Measurements from ENCODE around the gene SH3GLB2.
A peak's percentile ranks its signal among the peaks of the same experiment; 100 is the strongest.

SH3GLB2 gene

GRCh38 chr9:128995791-128996190, 32.3 kb downstream of the SH3GLB2 start:
- no peak for TF ChIP-seq CTCF (IDR thresholded peaks at IDR 0.05)
- Histone ChIP-seq H3K27ac (no peak overlapping the region), H3K4me3 (no peak overlapping the region)
- DNase-seq (ENCODE audit: low spot score) = no peak

GRCh38 chr9:128992995-128993394, 35.1 kb downstream of the SH3GLB2 start:
- DNase-seq (ENCODE audit: low spot score) = no peak
- Histone ChIP-seq H3K4me3 (no peak overlapping the region), H3K27ac (no peak overlapping the region)
- TF ChIP-seq CTCF (IDR thresholded peaks at IDR 0.05) = no peak

- DNase-seq (ENCODE audit: low spot score) = no peak
- TF ChIP-seq CTCF (IDR thresholded peaks at IDR 0.05) = no peak
- H3K4me3 ChIP-seq = peak overlapping the region; percentile 43
- peak overlapping the region; percentile 0 to 75 for H3K27ac ChIP-seq
Observed at GRCh38 chr9:128987805-128988204, 40.3 kb downstream of the SH3GLB2 start.

- no peak overlapping the region for H3K4me3 ChIP-seq
- no peak for TF ChIP-seq CTCF (IDR thresholded peaks at IDR 0.05)
- DNase-seq (ENCODE audit: low spot score) = no peak
- H3K27ac ChIP-seq = no peak overlapping the region
Observed at GRCh38 chr9:128986671-128987070, 41.5 kb downstream of the SH3GLB2 start.

GRCh38 chr9:128983536-128983935, 44.6 kb downstream of the SH3GLB2 start:
- DNase-seq (ENCODE audit: low spot score) = no peak
- TF ChIP-seq CTCF (IDR thresholded peaks at IDR 0.05) = no peak
- Histone ChIP-seq H3K27ac (no peak overlapping the region), H3K4me3 (no peak overlapping the region)

- no peak for DNase-seq (ENCODE audit: low spot score)
- Histone ChIP-seq H3K4me3 (no peak overlapping the region), H3K27ac (no peak overlapping the region)
- no peak for TF ChIP-seq CTCF (IDR thresholded peaks at IDR 0.05)
Observed at GRCh38 chr9:128979111-128979510, 49.0 kb downstream of the SH3GLB2 start.

- TF ChIP-seq CTCF (IDR thresholded peaks at IDR 0.05) = no peak
- no peak for DNase-seq (ENCODE audit: low spot score)
Observed at GRCh38 chr9:128972956-128973355, 55.2 kb downstream of the SH3GLB2 start.

More at GRCh38 chr9:128972956-128973355, 55.2 kb downstream of the SH3GLB2 start:
- no peak overlapping the region for H3K27ac ChIP-seq
- no peak overlapping the region for H3K4me3 ChIP-seq

Data from coronary artery (tissue), 2 donors.